IPS DF 4.7 (cell line): ENCODE measurements around the gene FDX2.
"Not testable (repeated sequence)": the region's sequence is repeated elsewhere in the genome, so short reads cannot be mapped to it uniquely, and the experiment has no call there.

Experiments
- DNase-seq: peaks from one replicate; pipeline ENCODE4 v3.0.0-alpha.2; 2013; ENCODE audit warnings: low spot score; ENCODE audit errors: extremely low read depth

FDX2 gene

DNA sequence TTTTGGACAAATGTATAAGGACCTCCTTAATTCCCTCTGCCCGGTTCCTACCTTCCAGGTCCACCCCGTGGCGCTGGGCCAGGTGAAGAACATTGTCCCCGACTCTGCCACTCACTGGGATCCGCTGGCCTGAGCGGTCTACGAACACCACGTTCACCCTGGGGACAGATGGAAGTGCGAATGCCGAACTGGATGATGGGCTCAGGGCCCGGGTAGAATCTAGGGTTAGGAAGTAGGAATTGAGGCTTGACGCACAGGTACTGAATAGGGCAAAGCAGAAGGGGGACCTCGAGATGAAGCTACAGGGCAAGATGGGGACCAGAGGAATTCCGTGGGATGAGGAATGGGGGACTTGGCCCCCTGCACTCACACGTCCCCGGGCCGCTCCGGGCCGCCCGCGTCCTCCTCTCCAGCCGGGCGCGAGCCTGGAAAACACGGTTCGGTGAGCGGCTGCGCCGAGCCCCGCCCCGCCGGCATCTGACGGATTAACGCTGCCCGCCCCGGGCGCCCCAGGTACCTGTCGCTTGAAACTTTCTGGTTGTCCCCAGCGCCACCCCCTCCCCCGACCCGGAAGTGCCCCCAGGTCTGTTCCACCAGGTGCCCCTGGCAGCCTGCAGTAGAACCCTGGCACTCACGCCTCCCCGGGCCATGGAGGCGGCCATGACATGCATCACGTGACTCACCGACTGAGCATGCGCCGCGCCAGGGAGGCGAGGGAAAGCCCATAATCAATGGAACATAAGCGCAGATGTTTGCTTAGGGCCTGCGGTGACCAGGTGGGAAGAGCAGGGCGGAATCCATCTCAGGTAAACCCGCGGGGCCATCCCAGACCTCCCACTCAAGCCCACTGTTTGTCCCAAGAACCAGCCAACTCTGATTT lies at the start of gene FDX2:
TSS of gene FDX2 (minus strand) at position 681 of the 880 bp plus-strand sequence. CDS start at position 662, 19 bp downstream.
- no peak for DNase-seq

DNA sequence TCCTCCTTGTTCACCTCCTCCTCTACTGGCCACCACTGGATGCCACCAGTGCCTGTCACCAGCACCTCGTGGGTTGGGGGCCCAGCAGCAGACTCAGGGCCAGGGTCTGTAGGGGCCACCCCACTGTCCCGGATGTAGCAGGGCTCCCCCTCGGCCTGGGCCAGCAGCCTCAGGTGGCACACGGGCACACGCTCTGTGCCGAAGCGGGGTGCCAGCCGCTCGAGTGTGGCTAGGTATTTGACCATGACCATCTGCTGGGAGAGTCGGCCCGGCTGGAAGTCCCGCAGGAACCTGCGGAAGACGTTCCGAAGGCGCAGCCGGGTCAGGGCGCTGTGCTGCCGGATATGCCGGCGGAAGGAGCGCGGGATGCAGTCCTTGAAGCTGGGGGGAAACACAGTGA lies 49.7 kb upstream of the FDX2 start:
- no peak for DNase-seq

DNA sequence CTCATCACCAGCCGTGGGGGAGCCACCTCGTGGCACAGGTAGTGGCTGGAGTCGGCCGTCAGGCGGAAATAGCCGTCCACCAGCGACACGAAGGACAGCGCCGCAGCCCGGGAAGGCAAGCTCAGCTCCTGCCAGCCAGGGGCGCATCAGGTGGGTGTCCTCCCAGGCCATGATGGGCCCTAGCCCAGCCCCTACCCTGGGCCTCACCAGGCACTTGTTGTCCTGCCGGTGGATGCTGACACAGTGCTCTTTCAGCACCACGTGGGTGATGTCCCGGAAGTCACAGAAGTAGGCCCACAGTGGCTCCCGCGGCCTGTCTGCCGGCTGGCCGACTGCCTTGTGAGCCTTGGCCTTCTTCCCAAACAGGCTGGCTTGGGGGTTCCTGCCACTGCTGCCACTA lies 48.8 kb upstream of the FDX2 start:
- DNase-seq: no peak

DNA sequence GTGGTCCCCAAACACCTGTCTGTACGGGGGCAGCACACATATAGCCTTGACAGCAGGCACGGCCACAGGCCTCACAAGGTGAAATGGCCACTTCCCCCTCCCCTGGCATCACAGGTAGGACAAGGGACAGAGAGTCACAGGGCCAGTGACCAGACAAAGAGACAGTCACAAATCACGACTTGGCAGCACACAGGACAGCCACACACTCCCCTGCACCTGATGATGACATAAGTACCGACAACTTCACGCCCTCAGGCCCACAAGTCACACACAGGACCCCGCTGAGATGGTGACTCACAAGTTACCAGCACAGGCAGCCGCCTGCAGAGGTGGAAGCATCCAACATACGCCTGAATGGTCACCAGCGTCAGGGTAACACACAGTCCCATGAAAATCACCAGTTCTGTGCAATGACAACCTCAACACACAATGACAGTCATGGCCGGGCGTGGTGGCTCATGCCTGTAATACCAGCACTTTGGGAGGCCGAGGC lies 48.0 kb upstream of the FDX2 start:
- DNase-seq: no peak

DNA sequence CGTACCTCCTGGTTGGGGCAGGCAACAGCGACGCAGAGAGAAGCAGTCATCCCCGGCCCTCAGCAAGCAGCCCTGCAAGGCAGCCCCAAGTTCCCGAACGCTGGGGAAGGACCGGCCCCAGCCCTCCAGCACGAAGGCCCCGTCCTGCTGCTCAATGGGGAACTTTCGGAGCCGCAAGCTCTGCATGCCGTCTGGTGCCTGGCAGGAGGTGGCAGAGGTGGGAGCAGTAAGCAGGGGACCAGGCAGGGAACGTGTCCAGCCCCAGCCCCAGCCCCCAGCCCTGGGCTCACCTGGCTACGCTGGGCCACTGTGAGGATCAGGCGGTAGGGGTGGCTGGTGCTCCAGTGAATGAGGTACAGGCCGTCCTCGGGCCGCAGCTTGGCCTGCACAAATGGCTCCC lies 46.4 kb upstream of the FDX2 start:
- no peak for DNase-seq

DNA sequence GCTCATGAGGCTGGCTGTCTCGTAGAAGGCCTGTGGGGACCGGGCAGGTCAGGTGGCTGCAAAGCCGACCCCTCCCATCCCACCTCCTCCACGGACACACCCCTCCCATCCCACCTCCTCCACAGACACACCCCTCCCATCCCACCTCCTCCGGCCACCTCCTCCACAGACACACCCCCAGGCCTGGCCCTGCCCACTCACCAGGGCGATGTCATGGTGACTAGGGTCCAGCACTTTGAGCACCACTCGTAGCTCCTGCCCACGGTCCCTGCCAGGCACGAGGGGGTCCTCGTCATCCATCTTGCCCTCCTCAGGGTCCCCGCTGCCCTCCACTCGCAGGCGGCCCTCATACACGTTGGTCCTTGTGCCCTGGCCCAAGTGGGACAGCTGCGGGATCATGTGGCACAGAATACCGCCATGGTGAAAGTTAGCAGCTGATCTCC lies 45.8 kb upstream of the FDX2 start:
- no peak for DNase-seq

DNA sequence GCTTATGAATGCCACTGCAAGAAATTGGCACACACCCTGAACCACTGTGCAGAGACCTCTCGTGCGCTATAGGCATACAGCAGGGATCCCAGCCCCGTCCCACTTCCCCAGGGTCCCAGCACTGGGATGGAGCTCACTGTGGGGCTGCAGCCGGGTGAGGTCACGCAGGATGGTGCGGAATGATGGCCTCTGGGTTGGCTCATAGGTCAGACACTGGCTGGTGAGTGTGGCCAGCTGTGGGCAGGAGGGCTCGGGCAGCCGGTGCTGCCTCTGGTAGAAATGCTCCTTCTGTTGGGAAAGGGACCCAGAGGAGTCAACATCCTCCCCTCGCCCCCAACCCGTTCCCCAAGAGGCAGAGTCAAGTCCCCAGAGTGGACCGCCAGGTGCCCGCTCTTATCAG lies 40.6 kb upstream of the FDX2 start:
- DNase-seq: no peak

DNA sequence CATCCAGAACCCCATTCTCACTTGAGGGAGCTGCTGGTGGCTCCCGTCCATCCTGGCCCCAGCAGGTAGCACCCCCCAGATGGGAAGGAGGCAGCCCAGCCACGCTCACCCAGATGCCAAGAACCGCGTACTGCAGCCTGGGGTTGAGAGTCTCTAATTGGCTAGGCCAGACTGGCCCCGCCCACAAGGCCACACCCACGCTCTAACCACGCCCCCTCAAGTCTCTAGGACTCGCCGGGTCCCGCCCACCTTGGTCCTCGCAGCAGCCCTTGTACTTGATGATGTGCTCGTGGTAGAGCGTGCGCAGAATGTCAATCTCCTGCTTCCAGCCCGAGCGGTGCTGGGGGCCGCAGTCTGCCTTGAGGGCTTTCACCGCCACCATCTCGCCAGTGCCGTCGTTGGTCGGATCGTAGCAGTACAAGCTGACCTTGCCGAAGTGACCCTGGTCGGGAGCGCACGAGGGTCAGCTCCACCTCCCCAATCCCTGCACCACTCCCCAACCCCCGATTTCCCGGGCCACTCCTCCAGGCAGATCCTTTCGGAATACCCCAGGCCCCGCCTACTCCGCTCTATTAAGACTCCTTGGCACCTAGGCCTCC lies 38.1 kb upstream of the FDX2 start:
- DNase-seq: no peak

DNA sequence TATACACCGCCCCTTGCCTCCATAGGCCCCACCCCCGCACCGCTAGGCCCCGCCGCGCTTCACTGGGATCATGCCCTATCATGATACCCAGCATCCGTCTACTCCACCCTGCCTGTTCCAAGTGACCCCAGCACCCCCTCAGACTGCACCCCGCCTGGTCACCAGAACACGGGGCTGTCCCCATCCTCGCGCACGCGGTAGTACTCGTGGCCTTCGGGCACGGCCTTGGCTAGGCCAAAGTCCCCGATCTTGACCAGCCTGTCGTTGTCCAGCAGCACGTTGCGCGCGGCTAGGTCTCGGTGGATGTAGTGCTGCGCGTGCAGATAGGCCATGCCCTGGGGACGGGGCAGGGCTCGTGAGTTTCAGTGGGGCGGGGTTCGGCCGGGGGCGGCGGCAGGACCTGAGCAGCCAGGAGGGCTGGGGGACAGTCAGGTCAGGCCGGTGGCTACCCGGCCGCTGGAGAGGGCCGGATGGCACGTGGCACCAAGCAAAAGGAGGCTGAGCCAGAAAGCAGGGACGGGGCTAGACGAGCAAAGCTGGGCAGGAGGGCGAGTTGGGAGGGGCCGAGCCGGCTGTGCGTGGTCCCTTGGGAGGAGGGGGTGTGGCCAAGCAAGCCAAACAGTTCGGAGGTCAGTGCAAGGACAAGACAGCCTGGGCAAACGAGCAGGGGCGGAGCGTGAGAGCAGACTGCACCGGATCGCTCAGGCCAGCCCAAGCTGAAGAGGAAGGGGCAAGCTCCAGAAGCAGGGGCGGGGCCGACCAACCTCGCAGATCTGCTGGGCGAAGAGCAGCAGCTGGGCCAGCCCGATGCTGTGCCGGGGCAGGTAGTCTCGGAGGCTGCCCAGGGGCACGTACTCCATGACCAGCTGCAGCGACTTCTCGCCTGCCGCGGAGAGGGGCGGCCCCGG lies 37.2 kb upstream of the FDX2 start:
- DNase-seq: no peak

DNA sequence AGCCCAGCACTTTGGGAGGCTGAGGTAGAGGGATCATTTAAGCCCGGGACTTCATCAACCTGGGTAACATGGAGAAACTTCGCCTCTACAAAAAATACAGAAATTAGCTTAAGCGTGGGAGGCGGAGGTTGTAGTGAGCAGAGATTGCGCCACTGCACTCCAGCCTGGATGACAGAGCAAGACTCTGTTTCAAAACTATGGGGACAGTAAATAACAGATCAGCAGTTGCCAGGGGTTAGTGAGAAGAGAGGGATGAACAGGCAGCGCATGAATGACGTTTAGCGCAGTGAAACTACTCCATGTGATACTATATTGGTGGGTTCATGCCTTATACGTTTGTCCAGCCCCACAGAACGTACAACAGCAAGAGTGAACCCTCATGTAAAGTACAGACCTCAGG lies 30.7 kb upstream of the FDX2 start:
- DNase-seq: no peak

DNA sequence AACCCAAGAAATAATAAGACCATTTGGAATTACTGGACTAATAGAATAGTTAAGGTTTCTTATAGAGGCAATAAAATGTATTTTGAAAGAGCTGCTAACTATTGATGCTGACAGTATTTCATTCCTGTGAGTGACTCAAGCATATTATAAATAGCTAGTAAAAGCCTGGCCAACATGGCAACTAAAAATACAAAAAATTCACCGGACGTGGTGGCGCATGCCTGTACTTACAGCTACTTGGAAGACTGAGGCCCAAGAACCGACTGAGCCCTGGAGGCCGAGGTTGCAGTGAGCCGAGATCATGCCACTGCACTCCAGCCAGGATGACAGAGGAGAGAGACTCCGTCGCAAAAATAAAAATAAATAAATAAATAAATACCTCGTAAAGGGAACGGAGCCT lies 29.0 kb upstream of the FDX2 start:
- no peak for DNase-seq

DNA sequence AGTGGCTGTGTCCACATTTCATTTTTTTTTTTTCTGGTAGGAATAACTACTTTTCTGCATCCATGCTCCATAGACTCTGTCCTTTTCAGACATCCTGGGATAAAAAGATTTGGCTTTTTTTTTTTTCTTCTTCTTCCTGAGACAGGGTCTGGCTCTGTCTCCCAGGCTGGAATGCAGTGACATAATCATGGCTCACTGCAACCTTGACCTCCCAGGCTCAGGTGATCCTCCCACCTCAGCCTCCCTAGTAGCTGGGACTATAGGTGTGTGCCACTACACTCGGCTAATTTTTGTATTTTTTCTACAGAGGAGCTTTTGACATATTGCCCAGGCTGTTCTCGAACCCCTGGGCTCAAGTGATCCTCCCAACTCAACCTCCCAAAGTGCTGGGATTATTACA lies 27.7 kb upstream of the FDX2 start:
- no peak for DNase-seq

DNA sequence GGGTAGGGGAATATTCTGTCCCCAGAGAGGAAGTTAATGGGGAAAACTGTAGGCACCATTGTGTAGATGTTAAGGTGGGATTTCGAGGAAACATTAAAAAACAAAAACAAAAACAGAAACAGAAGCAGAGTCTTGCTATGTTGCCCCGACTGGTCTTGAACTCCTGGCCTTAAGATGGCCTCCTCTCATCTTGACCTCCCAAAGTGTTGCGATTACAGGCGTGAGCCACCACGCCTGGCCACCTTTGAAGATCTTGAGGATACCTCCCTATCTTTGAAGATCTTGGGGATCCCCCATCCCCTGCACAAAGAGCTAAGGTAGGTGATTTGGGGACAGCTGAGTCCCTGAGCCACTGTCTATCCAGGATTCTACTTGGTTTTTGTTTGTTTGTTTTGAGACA lies 24.2 kb upstream of the FDX2 start:
- DNase-seq: no peak

DNA sequence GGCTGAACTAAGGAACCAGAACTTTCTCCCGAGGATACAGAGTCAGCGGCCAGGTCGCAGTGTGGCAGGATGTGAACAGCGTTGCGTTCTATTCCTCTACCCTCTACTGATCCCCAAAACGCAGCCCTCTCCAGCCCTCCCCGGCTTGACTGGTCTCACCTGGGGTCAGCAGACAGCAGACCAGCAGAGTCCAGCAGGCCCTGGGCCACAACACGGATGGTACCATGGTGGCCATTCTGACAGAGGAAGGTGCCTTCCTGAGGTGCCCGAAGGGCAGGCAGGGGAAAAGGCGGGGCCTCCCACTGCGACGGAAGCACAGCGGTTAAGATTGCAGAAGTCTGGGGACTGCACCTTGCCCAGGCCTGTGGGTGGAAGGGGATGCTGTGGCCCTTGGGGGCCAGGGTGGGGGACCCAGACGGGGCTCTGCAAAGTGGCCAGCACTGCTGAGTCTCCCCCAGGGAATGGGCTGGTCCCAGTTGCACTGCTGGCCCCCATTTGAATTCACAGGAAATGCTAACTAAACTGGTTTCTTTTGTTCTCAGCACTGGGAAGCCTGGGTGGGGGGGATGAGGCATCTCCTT lies 23.7 kb upstream of the FDX2 start, which contains the start of gene ICAM3:
TSS of gene ICAM3 (minus strand) at position 245 of the 581 bp plus-strand sequence. CDS start at position 235, 10 bp downstream.
- no peak for DNase-seq

DNA sequence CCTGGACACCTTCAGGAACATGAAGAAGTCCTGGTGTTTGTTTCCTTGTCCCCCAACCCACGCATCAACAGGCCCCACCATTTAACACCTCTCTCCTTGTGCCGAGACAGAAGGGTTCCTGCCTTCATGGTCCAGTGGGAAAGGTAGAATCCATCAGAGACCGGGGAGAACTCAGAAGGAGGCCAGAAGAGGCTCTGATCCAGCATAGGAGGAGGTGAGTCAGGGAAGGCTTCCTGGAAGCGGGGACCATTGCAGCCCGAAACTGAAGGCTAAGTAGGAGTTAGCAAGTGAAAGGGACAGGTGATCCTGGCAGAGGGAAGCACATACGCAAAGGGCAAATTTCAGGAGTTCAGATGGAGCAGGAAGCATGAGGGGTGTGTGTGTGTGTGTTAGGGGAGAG lies 23.1 kb upstream of the FDX2 start:
- DNase-seq: no peak

DNA sequence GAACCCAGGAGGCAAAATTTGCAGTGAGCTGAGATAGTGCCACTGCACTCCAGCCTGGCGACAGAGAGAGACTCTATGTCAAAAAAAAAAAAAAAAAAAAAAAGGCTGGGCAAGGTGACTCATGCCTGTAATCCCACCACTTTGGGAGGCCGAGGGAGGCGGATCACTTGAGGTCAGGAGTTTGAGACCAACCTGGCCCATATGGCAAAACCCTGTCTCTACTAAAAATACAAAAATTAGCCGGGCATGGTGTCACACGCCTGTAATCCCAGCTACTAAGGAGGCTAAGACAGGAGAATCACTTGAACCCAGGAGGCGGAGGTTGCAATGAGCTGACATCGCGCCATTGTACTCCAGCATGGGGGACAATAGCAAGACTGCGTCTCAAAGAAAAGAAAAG lies 20.9 kb upstream of the FDX2 start:
- not testable (repeated sequence) for DNase-seq

DNA sequence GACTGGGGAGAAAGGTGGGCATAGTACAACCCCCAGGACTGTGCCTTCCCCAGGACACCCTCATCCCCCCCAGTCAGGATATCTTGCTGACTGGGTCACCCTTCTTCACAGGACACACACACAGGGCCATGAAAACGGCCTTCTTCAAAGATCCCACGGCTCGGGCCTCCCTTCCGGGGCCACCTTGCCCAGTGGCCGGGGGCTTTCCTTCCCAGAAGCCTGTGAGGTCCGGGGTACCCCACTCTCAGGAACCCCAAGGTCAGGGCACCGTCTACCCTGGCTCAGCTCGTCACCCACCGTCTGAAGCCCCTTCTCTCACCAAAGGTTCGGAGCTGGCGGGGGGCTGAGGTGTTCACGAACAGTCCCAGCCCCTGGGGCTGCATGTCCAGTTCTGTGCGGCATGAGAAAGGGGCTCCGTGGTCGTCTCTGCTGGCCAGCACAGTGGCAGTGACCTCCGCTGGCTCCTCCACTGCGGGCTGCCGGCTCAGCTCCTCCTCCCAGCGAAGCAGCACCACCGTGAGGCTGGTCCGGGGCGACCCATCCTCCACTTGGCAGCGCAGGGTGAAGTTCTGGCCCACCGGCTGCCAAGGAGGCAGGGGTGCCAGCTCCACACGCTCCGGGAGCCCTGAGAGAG lies 19.7 kb upstream of the FDX2 start:
- no peak for DNase-seq

DNA sequence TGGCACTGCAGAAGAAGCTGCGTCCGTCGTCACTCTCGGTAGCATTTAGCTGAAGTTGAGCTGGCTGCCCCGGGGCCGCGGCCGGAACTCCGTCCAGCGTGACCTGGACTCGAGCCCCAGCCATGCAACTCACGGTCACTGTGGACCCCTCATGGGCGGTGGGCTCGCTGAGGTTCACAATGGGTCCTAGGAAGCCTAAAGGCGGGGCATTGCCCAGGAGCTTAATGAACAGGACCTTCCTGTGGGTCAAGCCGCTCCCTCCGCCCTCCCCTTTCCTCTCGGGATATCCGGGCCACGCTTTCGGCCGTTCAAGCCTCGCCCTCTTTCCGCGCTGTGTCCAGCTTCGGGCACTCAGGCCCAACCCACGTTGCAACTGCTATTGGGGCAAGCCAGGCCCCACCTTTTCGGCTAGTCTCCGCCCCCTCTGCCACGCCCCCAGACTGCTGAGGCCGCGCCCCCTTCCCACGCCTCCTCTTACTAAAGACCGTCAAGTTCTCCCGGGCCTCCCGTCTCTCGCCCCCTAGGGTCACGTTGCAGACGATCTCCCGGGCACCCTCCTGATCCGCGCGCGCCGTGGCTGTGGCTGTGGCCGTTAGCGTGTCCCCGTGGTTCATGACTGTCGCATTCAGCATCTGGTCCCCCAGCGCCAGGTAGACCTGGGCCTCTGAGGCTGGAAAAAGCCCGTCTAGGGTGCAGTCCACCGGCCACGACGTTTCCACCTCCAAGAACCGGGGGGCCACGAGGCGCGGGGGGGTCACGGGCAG lies 19.0 kb upstream of the FDX2 start:
- no peak for DNase-seq

DNA sequence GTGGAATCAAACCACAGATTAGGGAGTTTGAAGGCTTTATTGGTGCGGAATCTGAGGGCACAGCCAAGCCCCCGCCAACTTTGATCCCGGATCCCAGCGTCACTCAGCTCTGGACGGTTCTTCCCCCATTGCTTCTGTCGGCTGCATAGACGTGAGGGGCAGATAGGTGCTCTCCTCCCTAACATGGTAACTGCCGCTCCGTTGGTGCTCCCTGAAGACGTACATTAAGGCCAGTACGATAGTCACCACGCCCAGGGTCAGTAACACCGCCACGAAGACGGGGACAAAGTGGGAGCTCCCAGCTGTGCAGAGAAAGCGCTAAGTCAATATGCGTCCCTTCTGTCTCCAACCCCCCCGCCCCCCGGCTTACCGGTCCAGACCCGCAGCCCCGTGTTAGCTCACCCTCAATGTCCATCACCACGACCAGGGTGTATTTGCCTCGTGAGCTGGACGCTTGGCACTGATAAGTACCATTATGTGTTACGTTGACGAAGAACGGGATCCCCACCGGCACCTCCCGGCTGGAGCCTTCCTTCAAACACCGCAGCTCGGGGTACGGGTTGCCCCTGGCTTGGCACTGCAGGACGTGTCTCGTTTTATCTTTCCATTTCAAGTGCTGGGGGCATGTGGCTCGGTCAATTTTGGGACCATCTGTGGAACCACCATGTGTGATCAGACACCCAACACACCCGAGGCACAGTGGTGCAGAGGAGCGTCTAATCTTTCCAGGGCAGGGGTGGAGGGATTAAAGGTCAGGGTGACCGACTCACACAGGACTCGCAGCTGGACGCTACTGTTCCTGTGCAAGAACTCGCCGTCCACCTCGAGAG lies 18.2 kb upstream of the FDX2 start:
- DNase-seq: no peak
